ENCODE measurements around the gene POPDC2. TPM values are rescaled to one million over a fixed set of nuclear protein-coding genes. Genes with fewer than 3 reads are reported as not detected.
A peak's percentile ranks its signal among the peaks of the same experiment; 100 is the strongest.

The POPDC2 gene
- total and polyA plus RNA-seq, 10 of the 15 experiments (the other 5 are each of a cell fraction or from before 2014, with no cell fraction given) = 1.8 to 12.7 (median 3.5) TPM

DNA sequence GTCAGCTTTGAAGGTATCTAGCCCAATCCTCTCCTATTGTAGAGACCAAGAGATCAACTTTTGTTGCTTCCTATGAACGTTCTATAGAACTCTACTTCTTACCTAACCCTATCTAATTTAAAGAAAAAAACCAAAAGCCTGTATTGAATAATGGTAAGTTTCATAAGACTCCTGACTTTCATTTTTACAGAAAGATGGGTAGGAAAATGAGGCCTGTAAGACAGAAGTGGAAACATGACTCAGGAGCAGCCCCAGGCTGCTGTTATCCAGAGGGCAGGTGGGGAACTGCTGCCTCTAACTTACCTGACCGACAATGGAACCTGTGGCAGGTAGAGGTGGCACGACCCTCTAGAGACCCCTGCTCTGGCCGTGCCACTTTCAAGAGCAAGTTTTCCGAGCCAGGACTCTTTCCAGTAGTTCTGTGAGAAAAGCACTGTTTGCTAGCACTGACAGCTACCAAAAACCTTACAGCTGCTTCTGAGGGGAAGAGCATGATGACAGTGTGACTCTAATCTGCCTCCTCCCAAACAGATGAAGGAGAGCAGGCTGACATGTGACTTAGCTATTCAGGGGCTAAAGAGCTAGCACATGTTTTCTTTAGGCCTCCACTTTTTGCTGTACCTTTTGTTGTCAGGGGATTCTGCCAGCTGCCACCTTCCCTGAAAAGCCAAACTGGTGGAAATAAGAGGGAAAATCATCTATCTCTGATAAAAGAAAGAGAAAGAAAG is 17.5 kb downstream of the POPDC2 start:
- H3K9me3 ChIP-seq (replicated peaks; ENCODE audit: control insufficient read depth, insufficient read depth, low read length) = no peaks in the 10 kb centered on the region; the same call in 2 of the 3 replicates
- FAIRE-seq (no peak), DNase-seq (ENCODE audit: low read depth, low spot score) (no peak), ATAC-seq (no peak)
- no TSS peak for BruUV-seq (replicated peaks)
- H3K4me2 ChIP-seq (ENCODE audit: control insufficient read depth, insufficient read depth) = no peak overlapping the region
- H3K4me1 ChIP-seq (ENCODE audit: control insufficient read depth, insufficient read depth, low read length) = peaks cover 21% of the 10 kb centered on the region
- in situ Hi-C loops (cut with MboI) = no loop called here
- H3K79me2 ChIP-seq (ENCODE audit: control insufficient read depth, insufficient read depth, low read length) = no peaks in the 10 kb centered on the region
- no peak overlapping the region for H3K27ac ChIP-seq (ENCODE audit: control insufficient read depth, insufficient read depth)
- H2AFZ ChIP-seq (ENCODE audit: control insufficient read depth, low read depth, low read length) = no peak overlapping the region
- 37% methylated on average over 5 of the region's 5 CpGs for WGBS (ENCODE audit: insufficient coverage, insufficient replicate concordance, low lambda C conversion rate, missing lambda C conversion rate)
- ChIA-PET POLR2A (interaction anchor here (0.9 to 1.5 kb wide), 3 partner anchors 15 to 33 kb away, joined by 3 to 4 read pairs (median 3); no protein-coding TSS in a partner anchor), RAD21 (ENCODE audit: unreplicated experiment) (interaction anchor here (1.6 kb wide), 1 partner anchor 16 kb away, joined by 4 read pairs; no protein-coding TSS in a partner anchor), SMC1A (ENCODE audit: uncharacterized antibody, unreplicated experiment) (interaction anchor here (0.8 to 3.1 kb wide), 9 partner anchors 12 to 87 kb away, joined by 3 to 12 read pairs (median 4); partner anchors contain the start of gene COX17), CTCF (interaction anchor here (0.8 to 2.6 kb wide), 5 partner anchors 8 to 42 kb away, joined by 3 to 7 read pairs (median 4); no protein-coding TSS in a partner anchor)
- no peaks in the 10 kb centered on the region for H3K27me3 ChIP-seq (replicated peaks in 1 of 2; ENCODE audit: control insufficient read depth in 2 of 2, insufficient read depth in 2 of 2, low read length in 1 of 2)
- no peak overlapping the region for H3K4me3 ChIP-seq
- H4K20me1 ChIP-seq (ENCODE audit: control insufficient read depth, insufficient read depth) = no peaks in the 10 kb centered on the region
- intact Hi-C loops (cut with micrococcal nuclease; ENCODE audit: unreplicated experiment) = no loop called here
- peaks cover 2% of the 10 kb centered on the region in 2 experiments; a peak in 2 of 4 replicates for H3K36me3 ChIP-seq (ENCODE audit: control insufficient read depth in 2 of 2, insufficient read depth in 2 of 2, low read length in 1 of 2)
- H3K9ac ChIP-seq (ENCODE audit: control insufficient read depth, insufficient read depth, low read length) = no peak overlapping the region
- TF ChIP-seq, protein P1, sequence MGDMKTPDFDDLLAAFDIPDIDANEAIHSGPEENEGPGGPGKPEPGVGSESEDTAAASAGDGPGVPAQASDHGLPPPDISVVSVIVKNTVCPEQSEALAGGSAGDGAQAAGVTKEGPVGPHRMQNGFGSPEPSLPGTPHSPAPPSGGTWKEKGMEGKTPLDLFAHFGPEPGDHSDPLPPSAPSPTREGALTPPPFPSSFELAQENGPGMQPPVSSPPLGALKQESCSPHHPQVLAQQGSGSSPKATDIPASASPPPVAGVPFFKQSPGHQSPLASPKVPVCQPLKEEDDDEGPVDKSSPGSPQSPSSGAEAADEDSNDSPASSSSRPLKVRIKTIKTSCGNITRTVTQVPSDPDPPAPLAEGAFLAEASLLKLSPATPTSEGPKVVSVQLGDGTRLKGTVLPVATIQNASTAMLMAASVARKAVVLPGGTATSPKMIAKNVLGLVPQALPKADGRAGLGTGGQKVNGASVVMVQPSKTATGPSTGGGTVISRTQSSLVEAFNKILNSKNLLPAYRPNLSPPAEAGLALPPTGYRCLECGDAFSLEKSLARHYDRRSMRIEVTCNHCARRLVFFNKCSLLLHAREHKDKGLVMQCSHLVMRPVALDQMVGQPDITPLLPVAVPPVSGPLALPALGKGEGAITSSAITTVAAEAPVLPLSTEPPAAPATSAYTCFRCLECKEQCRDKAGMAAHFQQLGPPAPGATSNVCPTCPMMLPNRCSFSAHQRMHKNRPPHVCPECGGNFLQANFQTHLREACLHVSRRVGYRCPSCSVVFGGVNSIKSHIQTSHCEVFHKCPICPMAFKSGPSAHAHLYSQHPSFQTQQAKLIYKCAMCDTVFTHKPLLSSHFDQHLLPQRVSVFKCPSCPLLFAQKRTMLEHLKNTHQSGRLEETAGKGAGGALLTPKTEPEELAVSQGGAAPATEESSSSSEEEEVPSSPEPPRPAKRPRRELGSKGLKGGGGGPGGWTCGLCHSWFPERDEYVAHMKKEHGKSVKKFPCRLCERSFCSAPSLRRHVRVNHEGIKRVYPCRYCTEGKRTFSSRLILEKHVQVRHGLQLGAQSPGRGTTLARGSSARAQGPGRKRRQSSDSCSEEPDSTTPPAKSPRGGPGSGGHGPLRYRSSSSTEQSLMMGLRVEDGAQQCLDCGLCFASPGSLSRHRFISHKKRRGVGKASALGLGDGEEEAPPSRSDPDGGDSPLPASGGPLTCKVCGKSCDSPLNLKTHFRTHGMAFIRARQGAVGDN (IDR thresholded peaks at IDR 0.05) = peak; percentile 46; the same call in 1 of the 2 replicates
- TF ChIP-seq PAX5 (IDR thresholded peaks at IDR 0.05; ENCODE audit: borderline replicate concordance, low read depth, low read length) = no peak
- peak; percentile 44; the same call in 1 of the 2 replicates for TF ChIP-seq JUNB (IDR thresholded peaks at IDR 0.05)
- no peak for TF ChIP-seq CHD2 (IDR thresholded peaks at IDR 0.05; ENCODE audit: borderline replicate concordance, low read depth, low read length)
- TF ChIP-seq, protein P2, sequence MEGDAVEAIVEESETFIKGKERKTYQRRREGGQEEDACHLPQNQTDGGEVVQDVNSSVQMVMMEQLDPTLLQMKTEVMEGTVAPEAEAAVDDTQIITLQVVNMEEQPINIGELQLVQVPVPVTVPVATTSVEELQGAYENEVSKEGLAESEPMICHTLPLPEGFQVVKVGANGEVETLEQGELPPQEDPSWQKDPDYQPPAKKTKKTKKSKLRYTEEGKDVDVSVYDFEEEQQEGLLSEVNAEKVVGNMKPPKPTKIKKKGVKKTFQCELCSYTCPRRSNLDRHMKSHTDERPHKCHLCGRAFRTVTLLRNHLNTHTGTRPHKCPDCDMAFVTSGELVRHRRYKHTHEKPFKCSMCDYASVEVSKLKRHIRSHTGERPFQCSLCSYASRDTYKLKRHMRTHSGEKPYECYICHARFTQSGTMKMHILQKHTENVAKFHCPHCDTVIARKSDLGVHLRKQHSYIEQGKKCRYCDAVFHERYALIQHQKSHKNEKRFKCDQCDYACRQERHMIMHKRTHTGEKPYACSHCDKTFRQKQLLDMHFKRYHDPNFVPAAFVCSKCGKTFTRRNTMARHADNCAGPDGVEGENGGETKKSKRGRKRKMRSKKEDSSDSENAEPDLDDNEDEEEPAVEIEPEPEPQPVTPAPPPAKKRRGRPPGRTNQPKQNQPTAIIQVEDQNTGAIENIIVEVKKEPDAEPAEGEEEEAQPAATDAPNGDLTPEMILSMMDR (IDR thresholded peaks at IDR 0.05 in 2 of 3, conservative IDR thresholded peaks at IDR 0.05 in 1 of 3; ENCODE audit: control insufficient read depth in 2 of 3, extremely low read depth in 1 of 3, insufficient read depth in 1 of 3, low read depth in 3 of 3, low read length in 3 of 3) = no peak
- TF ChIP-seq, protein P3, sequence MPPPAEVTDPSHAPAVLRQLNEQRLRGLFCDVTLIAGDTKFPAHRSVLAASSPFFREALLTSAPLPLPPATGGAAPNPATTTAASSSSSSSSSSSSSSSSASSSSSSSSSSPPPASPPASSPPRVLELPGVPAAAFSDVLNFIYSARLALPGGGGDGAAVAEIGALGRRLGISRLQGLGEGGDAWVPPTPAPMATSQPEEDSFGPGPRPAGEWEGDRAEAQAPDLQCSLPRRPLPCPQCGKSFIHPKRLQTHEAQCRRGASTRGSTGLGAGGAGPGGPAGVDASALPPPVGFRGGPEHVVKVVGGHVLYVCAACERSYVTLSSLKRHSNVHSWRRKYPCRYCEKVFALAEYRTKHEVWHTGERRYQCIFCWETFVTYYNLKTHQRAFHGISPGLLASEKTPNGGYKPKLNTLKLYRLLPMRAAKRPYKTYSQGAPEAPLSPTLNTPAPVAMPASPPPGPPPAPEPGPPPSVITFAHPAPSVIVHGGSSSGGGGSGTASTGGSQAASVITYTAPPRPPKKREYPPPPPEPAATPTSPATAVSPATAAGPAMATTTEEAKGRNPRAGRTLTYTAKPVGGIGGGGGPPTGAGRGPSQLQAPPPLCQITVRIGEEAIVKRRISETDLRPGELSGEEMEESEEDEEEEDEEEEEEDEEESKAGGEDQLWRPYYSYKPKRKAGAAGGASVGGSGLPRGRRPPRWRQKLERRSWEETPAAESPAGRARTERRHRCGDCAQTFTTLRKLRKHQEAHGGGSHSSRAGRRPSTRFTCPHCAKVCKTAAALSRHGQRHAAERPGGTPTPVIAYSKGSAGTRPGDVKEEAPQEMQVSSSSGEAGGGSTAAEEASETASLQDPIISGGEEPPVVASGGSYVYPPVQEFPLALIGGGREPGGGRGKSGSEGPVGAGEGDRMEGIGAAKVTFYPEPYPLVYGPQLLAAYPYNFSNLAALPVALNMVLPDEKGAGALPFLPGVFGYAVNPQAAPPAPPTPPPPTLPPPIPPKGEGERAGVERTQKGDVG (CRISPR knock-in tag; IDR thresholded peaks at IDR 0.05) = no peak
- TF ChIP-seq EED (IDR thresholded peaks at IDR 0.05; ENCODE audit: low read depth) = peak; percentile 41; the same call in 1 of the 2 replicates
- no peak for TF ChIP-seq GABPA (IDR thresholded peaks at IDR 0.05; ENCODE audit: low read depth)
- 0 out of 2 replicates have a peak, but pooled peaks have one; percentile 32 for TF ChIP-seq CREB1 (IDR thresholded peaks at IDR 0.05; ENCODE audit: low read depth)
